IPS-NIHi11 (cell line): Measurements from ENCODE around the gene ASB6.

Source experiments
- DNase-seq: peaks from one replicate; pipeline ENCODE4 v3.0.0; 2012; ENCODE audit warnings: mixed read lengths, low spot score

Gene ASB6

GRCh38 chr9:129641750-129642585 is at the start of gene ASB6:
Gene ASB6, minus strand, starts transcription at chr9:129642151. Its CDS starts 152 bp downstream, at chr9:129641999.
- peak; percentile 100 for DNase-seq

GRCh38 chr9:129688285-129689043 is 46.5 kb upstream of the ASB6 start:
- no peak for DNase-seq

GRCh38 chr9:129687391-129687790 is 45.4 kb upstream of the ASB6 start:
- DNase-seq = no peak

GRCh38 chr9:129686736-129687135 is 44.8 kb upstream of the ASB6 start:
- DNase-seq = no peak

GRCh38 chr9:129685933-129686259 is 43.9 kb upstream of the ASB6 start:
- no peak for DNase-seq

- DNase-seq = no peak
Observed at GRCh38 chr9:129685220-129685932, 43.4 kb upstream of the ASB6 start.

GRCh38 chr9:129682381-129682780 is 40.4 kb upstream of the ASB6 start:
- peak; percentile 53 for DNase-seq

GRCh38 chr9:129681924-129682323 is 40.0 kb upstream of the ASB6 start:
- DNase-seq = no peak

GRCh38 chr9:129679537-129679936 is 37.6 kb upstream of the ASB6 start:
- DNase-seq = no peak

GRCh38 chr9:129678844-129679243 is 36.9 kb upstream of the ASB6 start:
- DNase-seq = no peak

GRCh38 chr9:129677456-129677855 is 35.5 kb upstream of the ASB6 start:
- peak; percentile 64 for DNase-seq

GRCh38 chr9:129676975-129677374 is 35.0 kb upstream of the ASB6 start:
- DNase-seq = no peak

- no peak for DNase-seq
Observed at GRCh38 chr9:129676287-129676686, 34.3 kb upstream of the ASB6 start.

- no peak for DNase-seq
Observed at GRCh38 chr9:129675620-129676019, 33.7 kb upstream of the ASB6 start.

- DNase-seq = no peak
Observed at GRCh38 chr9:129674229-129674628, 32.3 kb upstream of the ASB6 start.

- no peak for DNase-seq
Observed at GRCh38 chr9:129673602-129674001, 31.7 kb upstream of the ASB6 start.

GRCh38 chr9:129672702-129673101 is 30.8 kb upstream of the ASB6 start:
- no peak for DNase-seq

- DNase-seq = no peak
Observed at GRCh38 chr9:129671519-129671918, 29.6 kb upstream of the ASB6 start.

GRCh38 chr9:129671065-129671464 is 29.1 kb upstream of the ASB6 start:
- DNase-seq = no peak

- DNase-seq = no peak
Observed at GRCh38 chr9:129669946-129670345, 28.0 kb upstream of the ASB6 start.

GRCh38 chr9:129669141-129669718 is 27.3 kb upstream of the ASB6 start:
- DNase-seq = no peak

- no peak for DNase-seq
Observed at GRCh38 chr9:129667850-129668249, 25.9 kb upstream of the ASB6 start.
